ENCODE data around the gene ZNF41.
"Not testable (repeated sequence)": the region's sequence is repeated elsewhere in the genome, so short reads cannot be mapped to it uniquely, and the experiment has no call there.

ZNF41 gene

GRCh38 chrX:47492133-47492532 is 9.1 kb upstream of the ZNF41 start:
- DNase-seq; H3K4me1 ChIP-seq (ENCODE audit: control insufficient read depth, insufficient read depth, low read length, poor library complexity, severe bottlenecking); H3K36me3 ChIP-seq (ENCODE audit: control insufficient read depth, insufficient read depth, low read length); H3K27ac ChIP-seq (ENCODE audit: insufficient read depth, low read length, poor library complexity, severe bottlenecking); H3K4me3 ChIP-seq (ENCODE audit: insufficient read depth, low read depth, low read length, poor library complexity, severe bottlenecking); H3K9me3 ChIP-seq (ENCODE audit: control insufficient read depth, low read length); H3K27me3 ChIP-seq (replicated peaks; ENCODE audit: control insufficient read depth, insufficient read depth, low read length, poor library complexity, severe bottlenecking): not testable (repeated sequence)

- DNase-seq = no peak
- Histone ChIP-seq H3K9me3 (ENCODE audit: control insufficient read depth, low read length) (no peaks in the 10 kb centered on the region), H3K27me3 (replicated peaks; ENCODE audit: control insufficient read depth, insufficient read depth, low read length, poor library complexity, severe bottlenecking) (no peaks in the 10 kb centered on the region), H3K4me3 (ENCODE audit: insufficient read depth, low read depth, low read length, poor library complexity, severe bottlenecking) (no peak overlapping the region), H3K27ac (ENCODE audit: insufficient read depth, low read length, poor library complexity, severe bottlenecking) (no peak overlapping the region), H3K36me3 (ENCODE audit: control insufficient read depth, insufficient read depth, low read length) (no peaks in the 10 kb centered on the region), H3K4me1 (ENCODE audit: control insufficient read depth, insufficient read depth, low read length, poor library complexity, severe bottlenecking) (no peaks in the 10 kb centered on the region)
These were observed 6.7 kb upstream of the ZNF41 start for GRCh38 chrX:47489507-47490275.

GRCh38 chrX:47484885-47485284 is 1.9 kb upstream of the ZNF41 start:
- Histone ChIP-seq H3K36me3 (ENCODE audit: control insufficient read depth, insufficient read depth, low read length) (no peaks in the 10 kb centered on the region), H3K27ac (ENCODE audit: insufficient read depth, low read length, poor library complexity, severe bottlenecking) (no peak overlapping the region), H3K4me1 (ENCODE audit: control insufficient read depth, insufficient read depth, low read length, poor library complexity, severe bottlenecking) (peaks cover 4% of the 10 kb centered on the region), H3K27me3 (replicated peaks; ENCODE audit: control insufficient read depth, insufficient read depth, low read length, poor library complexity, severe bottlenecking) (no peaks in the 10 kb centered on the region), H3K4me3 (ENCODE audit: insufficient read depth, low read depth, low read length, poor library complexity, severe bottlenecking) (no peak overlapping the region), H3K9me3 (ENCODE audit: control insufficient read depth, low read length) (no peaks in the 10 kb centered on the region)
- no peak for DNase-seq

- Histone ChIP-seq H3K4me1 (ENCODE audit: control insufficient read depth, insufficient read depth, low read length, poor library complexity, severe bottlenecking) (peaks cover 4% of the 10 kb centered on the region), H3K27me3 (replicated peaks; ENCODE audit: control insufficient read depth, insufficient read depth, low read length, poor library complexity, severe bottlenecking) (no peaks in the 10 kb centered on the region), H3K36me3 (ENCODE audit: control insufficient read depth, insufficient read depth, low read length) (no peaks in the 10 kb centered on the region), H3K27ac (ENCODE audit: insufficient read depth, low read length, poor library complexity, severe bottlenecking) (peak overlapping the region; percentile 87), H3K9me3 (ENCODE audit: control insufficient read depth, low read length) (no peaks in the 10 kb centered on the region), H3K4me3 (ENCODE audit: insufficient read depth, low read depth, low read length, poor library complexity, severe bottlenecking) (peak overlapping the region; percentile 73)
- DNase-seq = no peak
These were observed 565 bp upstream of the ZNF41 start for GRCh38 chrX:47483306-47484268.

- Histone ChIP-seq H3K27ac (ENCODE audit: insufficient read depth, low read length, poor library complexity, severe bottlenecking) (peak overlapping the region; percentile 87), H3K27me3 (replicated peaks; ENCODE audit: control insufficient read depth, insufficient read depth, low read length, poor library complexity, severe bottlenecking) (no peaks in the 10 kb centered on the region), H3K9me3 (ENCODE audit: control insufficient read depth, low read length) (no peaks in the 10 kb centered on the region), H3K4me1 (ENCODE audit: control insufficient read depth, insufficient read depth, low read length, poor library complexity, severe bottlenecking) (peaks cover 4% of the 10 kb centered on the region), H3K4me3 (ENCODE audit: insufficient read depth, low read depth, low read length, poor library complexity, severe bottlenecking) (peak overlapping the region; percentile 73), H3K36me3 (ENCODE audit: control insufficient read depth, insufficient read depth, low read length) (no peaks in the 10 kb centered on the region)
- DNase-seq = no peak
These were observed 934 bp downstream of the ZNF41 start for GRCh38 chrX:47482065-47482511.

- Histone ChIP-seq H3K36me3 (ENCODE audit: control insufficient read depth, insufficient read depth, low read length) (no peaks in the 10 kb centered on the region), H3K4me1 (ENCODE audit: control insufficient read depth, insufficient read depth, low read length, poor library complexity, severe bottlenecking) (peaks cover 4% of the 10 kb centered on the region), H3K27me3 (replicated peaks; ENCODE audit: control insufficient read depth, insufficient read depth, low read length, poor library complexity, severe bottlenecking) (no peaks in the 10 kb centered on the region), H3K4me3 (ENCODE audit: insufficient read depth, low read depth, low read length, poor library complexity, severe bottlenecking) (no peak overlapping the region), H3K27ac (ENCODE audit: insufficient read depth, low read length, poor library complexity, severe bottlenecking) (no peak overlapping the region), H3K9me3 (ENCODE audit: control insufficient read depth, low read length) (no peaks in the 10 kb centered on the region)
- no peak for DNase-seq
These were observed 1.9 kb downstream of the ZNF41 start for GRCh38 chrX:47481160-47481559.

- no peaks in the 10 kb centered on the region for H3K9me3 ChIP-seq (ENCODE audit: control insufficient read depth, low read length)
- H3K27ac ChIP-seq (ENCODE audit: insufficient read depth, low read length, poor library complexity, severe bottlenecking) = no peak overlapping the region
- no peaks in the 10 kb centered on the region for H3K36me3 ChIP-seq (ENCODE audit: control insufficient read depth, insufficient read depth, low read length)
- peaks cover 4% of the 10 kb centered on the region for H3K4me1 ChIP-seq (ENCODE audit: control insufficient read depth, insufficient read depth, low read length, poor library complexity, severe bottlenecking)
- DNase-seq = no peak
- H3K27me3 ChIP-seq (replicated peaks; ENCODE audit: control insufficient read depth, insufficient read depth, low read length, poor library complexity, severe bottlenecking) = no peaks in the 10 kb centered on the region
- no peak overlapping the region for H3K4me3 ChIP-seq (ENCODE audit: insufficient read depth, low read depth, low read length, poor library complexity, severe bottlenecking)
These were observed 2.4 kb downstream of the ZNF41 start for GRCh38 chrX:47480576-47480975.

- H3K36me3 ChIP-seq (ENCODE audit: control insufficient read depth, insufficient read depth, low read length) = no peaks in the 10 kb centered on the region
- no peaks in the 10 kb centered on the region for H3K4me1 ChIP-seq (ENCODE audit: control insufficient read depth, insufficient read depth, low read length, poor library complexity, severe bottlenecking)
- no peaks in the 10 kb centered on the region for H3K27me3 ChIP-seq (replicated peaks; ENCODE audit: control insufficient read depth, insufficient read depth, low read length, poor library complexity, severe bottlenecking)
- H3K27ac ChIP-seq (ENCODE audit: insufficient read depth, low read length, poor library complexity, severe bottlenecking) = no peak overlapping the region
- no peak for DNase-seq
- H3K4me3 ChIP-seq (ENCODE audit: insufficient read depth, low read depth, low read length, poor library complexity, severe bottlenecking) = no peak overlapping the region
- no peaks in the 10 kb centered on the region for H3K9me3 ChIP-seq (ENCODE audit: control insufficient read depth, low read length)
These were observed 7.5 kb downstream of the ZNF41 start for GRCh38 chrX:47475476-47475875.

GRCh38 chrX:47467106-47467505 is 15.9 kb downstream of the ZNF41 start:
- DNase-seq = no peak
- no peak overlapping the region for H3K27ac ChIP-seq (ENCODE audit: insufficient read depth, low read length, poor library complexity, severe bottlenecking)
- no peaks in the 10 kb centered on the region for H3K9me3 ChIP-seq (ENCODE audit: control insufficient read depth, low read length)
- H3K27me3 ChIP-seq (replicated peaks; ENCODE audit: control insufficient read depth, insufficient read depth, low read length, poor library complexity, severe bottlenecking) = no peaks in the 10 kb centered on the region
- H3K36me3 ChIP-seq (ENCODE audit: control insufficient read depth, insufficient read depth, low read length) = peaks cover 12% of the 10 kb centered on the region
- H3K4me1 ChIP-seq (ENCODE audit: control insufficient read depth, insufficient read depth, low read length, poor library complexity, severe bottlenecking) = no peaks in the 10 kb centered on the region
- H3K4me3 ChIP-seq (ENCODE audit: insufficient read depth, low read depth, low read length, poor library complexity, severe bottlenecking) = no peak overlapping the region

- Histone ChIP-seq H3K27ac (ENCODE audit: insufficient read depth, low read length, poor library complexity, severe bottlenecking) (no peak overlapping the region), H3K9me3 (ENCODE audit: control insufficient read depth, low read length) (no peaks in the 10 kb centered on the region), H3K4me1 (ENCODE audit: control insufficient read depth, insufficient read depth, low read length, poor library complexity, severe bottlenecking) (no peaks in the 10 kb centered on the region), H3K36me3 (ENCODE audit: control insufficient read depth, insufficient read depth, low read length) (peaks cover 7% of the 10 kb centered on the region), H3K4me3 (ENCODE audit: insufficient read depth, low read depth, low read length, poor library complexity, severe bottlenecking) (no peak overlapping the region), H3K27me3 (replicated peaks; ENCODE audit: control insufficient read depth, insufficient read depth, low read length, poor library complexity, severe bottlenecking) (no peaks in the 10 kb centered on the region)
- DNase-seq = no peak
These were observed 22.5 kb downstream of the ZNF41 start for GRCh38 chrX:47460561-47460960.
